HG03060 (cell line): ENCODE results near the gene NCAPG2.

Experiments used
- ATAC-seq: cut with Tn5 transposase; IDR thresholded peaks from one replicate; pipeline ENCODE4 v1.9.1; 2021; ENCODE audit warnings: low read depth, moderate number of reproducible peaks; ENCODE audit not compliant: unreplicated experiment

Gene NCAPG2

DNA sequence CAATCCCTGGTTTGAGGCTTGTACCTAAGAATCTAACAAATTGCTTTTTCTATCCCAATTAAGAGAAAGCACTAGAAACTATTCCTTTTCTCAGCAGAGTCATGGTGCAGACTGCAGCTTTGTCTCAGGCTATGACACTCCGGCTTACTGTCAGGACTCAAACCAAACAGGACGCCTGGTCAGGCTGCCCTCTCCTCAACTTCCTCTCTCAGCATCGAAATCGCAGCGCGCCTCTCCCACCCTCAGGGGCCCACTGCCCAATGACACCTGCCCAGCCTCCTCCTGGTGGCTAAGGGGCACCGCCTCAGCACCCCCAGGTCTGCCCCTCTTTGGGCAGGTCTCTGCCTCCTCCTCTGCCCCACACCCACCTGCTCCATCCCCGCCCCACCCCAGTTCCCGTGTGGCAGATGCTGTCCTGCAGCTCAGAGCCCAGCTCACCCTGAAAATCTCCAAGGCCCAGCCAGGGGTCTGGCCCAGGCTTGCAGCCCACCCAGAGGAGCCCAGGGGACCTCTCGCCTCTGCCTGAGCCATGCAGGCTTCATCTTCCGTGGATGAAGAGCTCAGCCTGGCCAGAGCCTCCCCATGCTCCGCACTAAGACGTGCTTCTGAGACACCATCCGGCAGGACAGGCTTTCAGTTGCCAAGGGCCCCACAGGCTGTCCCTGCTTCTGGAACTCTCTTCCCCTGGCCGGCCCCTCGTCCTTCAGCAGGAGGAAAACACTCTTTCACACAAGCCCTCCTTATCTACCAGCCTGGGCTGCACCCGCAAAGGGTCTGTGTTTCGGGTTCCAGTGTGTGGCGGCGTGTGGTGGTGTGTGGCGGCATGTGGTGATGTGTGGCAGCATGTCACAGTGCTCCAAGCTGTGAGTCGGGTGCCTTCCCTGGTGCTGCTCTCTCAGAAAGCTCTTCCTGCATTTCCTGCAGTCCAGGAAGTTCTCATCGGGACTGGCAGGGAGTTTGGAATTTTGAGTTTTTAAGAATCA is 100.5 kb downstream of the NCAPG2 start:
- ATAC-seq, result peak; percentile 23

DNA sequence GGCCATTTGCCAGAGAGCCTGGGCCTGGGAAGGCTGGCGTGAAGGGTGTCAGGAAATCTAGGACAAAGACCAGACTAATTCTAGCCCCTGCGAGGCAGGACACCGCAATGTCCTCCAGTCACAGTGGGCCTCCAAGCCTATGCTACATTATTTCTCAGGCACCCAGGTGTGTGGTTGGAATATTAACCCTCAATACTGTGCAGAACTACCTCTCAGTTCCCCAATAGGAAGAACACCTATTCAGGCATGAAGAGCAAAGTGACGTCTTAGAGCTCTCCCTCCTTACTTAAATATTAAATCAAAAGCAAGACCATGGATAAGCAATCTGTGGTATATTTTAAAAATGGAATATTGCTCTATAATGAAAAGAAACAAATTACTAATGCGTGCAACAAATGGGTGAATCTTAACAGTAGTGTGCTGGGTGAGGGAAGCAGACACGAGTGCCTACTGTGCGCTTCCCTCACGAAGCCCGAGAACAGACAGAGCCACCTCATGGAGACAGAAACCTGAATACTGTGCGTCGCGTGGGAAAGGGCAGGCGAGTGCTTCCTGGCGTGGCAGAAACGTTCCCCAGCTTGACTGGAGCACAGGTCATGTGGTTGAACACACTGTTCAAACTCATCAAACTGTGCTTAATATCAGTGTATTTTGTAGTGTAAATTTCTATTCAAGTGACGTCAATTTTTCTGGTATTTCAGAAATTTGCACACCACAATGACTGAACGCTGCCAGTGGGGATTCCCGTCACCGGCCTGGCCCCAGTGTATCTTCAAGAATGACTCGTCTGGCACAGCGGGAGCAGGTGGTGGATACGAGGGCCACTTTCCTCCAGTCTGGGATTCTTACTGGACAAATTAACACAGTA is 101.5 kb downstream of the NCAPG2 start:
- peak; percentile 40 for ATAC-seq

DNA sequence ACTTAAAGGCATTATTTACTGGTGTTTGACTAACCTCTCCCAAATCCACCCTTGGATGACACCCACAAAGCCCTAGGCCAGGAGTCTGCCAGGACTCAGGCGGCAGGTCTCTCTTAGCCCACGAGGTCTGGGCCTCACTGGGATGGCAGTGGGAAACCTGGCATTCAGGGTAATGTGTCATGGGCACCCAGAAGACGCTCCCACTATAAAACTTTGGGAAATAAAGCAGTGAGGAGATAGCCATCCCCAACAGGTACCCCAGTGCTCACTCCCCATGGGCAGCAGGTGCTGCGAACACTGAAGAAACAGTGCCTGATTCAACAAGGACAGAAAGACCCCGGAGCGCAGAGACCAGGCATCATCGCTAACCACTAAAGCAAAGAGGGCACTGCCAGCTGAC is 102.6 kb downstream of the NCAPG2 start:
- ATAC-seq, result no peak

DNA sequence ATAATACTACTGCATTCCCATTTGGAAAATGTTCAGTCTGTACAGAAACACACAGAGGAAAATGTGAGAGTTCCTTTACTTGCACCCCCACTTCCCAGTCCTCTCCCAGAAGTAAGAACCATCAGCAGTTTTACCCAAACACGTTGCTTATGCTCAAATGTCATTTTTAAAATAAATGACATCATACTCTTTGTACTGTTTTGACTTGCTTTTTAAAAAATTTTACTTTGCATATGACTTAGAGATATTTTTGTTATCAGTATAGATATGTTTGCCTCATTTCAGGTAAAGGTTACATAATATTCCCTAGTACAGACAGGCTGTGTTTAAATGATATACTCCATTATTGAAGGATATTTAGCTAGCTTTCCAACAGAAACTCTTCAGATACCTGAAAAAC is 103.5 kb downstream of the NCAPG2 start:
- no peak for ATAC-seq

DNA sequence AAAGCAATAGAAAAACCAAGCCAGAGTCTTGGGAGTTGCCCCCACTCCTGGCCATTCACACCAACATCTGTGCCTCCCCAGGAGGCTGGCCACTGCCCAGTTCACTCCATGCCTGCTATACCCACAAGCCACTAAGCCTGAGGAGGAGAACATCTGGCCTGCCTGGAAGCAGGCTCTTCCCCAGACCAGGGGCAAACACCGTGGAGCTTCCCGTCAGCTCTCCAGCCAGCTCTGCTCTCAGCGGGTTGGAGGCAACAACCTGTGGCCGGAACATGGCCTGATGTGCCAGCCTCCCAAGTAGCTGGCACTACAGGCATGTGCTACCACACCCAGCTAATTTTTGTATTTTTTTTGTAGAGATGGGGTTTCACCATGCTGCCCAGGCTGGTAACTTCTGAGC is 107.9 kb downstream of the NCAPG2 start:
- no peak for ATAC-seq

DNA sequence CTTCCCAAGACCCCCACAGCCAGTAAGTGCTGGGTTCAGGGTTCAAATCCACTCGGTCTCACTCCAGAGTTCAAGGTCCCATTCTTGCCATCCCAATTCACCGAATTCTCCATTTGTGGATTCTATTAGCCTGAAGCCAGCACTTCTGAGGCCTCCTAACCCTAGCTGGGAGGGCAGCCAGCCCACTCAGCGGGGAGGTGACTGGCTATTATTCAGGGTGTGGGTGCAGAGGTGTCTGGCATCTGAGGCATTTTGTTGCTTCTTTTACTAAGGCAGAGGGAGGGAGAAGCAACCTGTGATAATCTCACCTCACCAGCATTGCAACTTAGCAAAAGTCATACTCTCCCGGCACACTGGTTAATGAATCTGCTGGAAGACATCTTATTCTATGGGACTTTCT is 108.3 kb downstream of the NCAPG2 start:
- ATAC-seq, result no peak

DNA sequence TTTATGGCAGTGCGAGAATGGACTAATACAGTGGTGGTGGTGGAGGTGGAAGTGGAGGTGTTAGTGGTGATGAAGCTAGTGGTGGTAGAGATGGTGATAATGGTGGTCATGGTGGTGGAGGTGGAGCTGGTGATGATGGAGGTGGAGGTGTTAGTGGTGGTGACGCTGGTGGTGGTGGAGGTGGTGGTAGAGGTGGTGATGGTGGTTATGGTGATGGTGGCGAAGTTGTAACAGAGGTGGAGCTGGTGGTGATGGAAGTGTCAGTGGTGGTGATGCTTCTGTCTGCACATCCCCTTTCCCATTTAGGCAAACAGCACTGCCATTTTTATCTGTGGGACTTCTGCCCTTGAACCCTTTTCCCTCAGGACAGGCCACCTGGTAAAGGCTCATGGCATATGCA is 109.5 kb downstream of the NCAPG2 start:
- no peak for ATAC-seq

DNA sequence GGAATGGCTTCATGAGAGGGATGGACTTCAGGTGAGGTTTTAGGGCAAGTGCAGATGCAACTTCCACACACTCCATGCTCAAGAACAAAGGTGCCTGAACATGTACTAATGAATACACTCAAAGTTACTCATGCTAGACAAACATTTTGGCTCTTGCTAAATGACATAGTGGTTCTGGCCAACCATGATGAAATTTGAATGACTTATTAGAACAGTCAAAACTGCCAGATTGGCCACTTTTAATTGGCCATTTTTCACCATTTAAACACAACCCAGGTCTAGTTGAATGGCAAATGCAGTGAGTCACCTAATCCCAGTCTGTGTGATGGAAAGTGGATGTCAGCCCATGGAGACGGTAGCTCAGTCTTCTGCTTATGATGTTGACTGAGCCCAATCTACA is 112.1 kb downstream of the NCAPG2 start:
- no peak for ATAC-seq

DNA sequence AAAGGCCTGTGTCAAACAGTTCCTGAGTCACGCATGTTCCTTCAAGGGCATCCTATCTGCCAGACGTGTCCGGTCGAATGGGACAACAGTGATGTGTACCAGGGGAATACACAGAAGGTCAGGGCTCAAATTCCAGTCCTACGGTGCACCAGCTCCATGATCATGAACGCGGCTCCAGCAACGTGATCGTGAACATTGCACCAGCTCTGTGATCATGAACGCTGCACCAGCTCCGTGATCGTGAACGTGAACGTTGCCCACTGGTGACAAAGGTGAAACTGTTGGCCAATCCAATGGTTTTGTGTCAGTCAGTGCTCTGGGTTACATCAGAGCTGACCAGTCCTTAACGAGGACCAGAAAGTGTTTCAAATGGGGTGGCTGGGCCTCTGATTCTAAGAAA is 112.7 kb downstream of the NCAPG2 start:
- ATAC-seq, result no peak

DNA sequence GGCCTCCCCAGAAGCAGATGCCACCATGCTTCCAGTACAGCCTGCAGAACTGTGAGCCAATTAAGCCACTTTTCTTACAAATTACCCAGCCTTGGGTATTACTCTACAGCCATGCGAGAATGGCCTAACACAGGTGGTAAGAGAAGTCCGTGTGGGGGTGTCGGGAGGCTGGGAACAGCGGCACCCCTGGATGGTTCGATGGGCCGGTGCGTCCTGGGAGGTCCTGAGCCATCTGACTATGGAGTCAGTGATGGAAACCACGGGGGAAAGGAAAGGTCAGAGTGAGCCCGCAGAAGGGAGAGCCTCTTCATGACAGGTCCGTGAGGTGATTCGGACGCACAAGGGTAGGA is 114.4 kb downstream of the NCAPG2 start:
- ATAC-seq, result no peak

DNA sequence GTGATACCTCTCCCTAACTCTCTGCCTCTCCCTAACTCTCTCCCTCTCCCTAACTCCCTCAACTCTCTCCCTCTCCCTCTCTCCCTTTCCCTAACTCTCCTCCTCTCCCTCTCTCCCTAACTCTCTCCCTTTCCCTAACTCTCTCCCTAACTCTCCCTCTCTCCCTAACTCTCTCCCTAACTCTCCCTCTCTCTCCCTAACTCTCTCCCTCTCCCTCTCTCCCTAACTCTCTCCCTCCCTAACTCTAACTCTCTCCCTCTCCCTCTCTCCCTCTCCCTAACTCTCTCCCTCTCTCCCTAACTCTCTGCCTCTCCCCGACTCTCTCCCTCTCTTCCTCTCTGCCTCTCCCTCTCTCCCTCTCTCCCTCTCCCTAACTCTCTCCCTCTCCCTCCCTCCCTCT is 115.0 kb downstream of the NCAPG2 start:
- ATAC-seq, result no peak

DNA sequence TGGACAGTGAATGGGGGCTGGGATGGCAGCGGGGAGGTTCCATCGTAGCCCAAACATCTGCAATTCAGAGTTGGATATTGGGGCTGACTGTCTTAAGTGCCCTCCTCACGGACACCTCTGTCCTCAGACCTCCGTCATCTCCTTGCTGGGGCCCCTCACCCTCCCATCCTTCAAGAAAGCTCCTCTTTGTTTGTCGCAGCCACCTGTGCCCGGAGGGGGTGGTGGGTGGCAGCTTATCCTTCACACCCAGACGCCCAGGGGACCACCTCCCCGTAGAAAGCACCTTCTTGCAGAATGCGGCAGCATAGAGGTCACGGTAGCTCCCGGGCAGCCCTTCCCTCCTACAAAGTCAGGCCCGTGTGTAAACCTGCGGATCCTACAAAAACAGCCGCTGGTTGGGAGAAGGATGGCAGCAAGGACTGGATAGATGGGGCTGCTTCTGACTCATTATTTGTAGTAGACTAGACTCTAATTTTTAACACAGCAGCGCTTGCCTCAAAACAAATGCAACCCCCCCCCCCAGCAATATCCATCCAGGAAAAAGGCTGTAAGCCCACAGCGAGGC is 115.6 kb downstream of the NCAPG2 start:
- no peak for ATAC-seq

DNA sequence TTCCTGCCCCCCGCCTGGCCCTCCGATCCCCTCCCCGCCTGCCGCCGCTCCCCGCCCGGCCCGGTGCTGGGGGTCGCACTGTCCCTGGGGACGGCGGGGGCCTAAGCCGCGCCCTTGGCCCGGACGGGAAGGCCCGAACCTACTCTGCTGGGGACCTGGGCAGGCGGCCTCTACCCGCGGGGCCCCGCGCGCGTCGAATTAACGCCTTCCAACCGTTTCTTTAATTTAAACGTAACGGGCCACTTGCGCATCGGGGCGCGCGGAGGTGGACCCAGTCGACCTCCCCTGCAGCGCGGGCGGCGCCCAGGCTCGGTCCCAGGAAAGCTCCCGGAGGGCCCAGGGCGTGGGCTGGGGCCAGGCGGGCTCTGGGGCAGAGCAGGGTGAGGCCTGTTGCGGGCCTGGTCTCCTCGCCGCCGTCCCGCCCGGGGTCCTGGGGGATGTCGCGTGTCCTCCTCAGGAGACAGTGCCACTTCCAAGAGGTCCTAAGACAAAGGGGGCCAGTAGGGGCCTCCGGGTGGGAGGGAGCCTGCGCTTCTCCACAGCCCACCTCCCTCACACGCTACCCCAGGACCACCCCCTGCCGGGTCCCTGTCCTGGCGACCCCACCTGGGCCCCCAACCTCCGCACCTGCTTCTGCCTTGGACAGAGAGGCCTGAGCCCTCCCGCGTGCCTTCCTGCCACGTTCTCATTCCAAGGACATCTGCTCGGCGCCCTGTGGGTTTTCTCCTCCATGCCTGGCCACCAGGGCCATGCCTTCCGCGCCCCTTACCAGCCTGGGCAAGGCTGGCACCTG is 116.3 kb downstream of the NCAPG2 start:
- ATAC-seq, result no peak

DNA sequence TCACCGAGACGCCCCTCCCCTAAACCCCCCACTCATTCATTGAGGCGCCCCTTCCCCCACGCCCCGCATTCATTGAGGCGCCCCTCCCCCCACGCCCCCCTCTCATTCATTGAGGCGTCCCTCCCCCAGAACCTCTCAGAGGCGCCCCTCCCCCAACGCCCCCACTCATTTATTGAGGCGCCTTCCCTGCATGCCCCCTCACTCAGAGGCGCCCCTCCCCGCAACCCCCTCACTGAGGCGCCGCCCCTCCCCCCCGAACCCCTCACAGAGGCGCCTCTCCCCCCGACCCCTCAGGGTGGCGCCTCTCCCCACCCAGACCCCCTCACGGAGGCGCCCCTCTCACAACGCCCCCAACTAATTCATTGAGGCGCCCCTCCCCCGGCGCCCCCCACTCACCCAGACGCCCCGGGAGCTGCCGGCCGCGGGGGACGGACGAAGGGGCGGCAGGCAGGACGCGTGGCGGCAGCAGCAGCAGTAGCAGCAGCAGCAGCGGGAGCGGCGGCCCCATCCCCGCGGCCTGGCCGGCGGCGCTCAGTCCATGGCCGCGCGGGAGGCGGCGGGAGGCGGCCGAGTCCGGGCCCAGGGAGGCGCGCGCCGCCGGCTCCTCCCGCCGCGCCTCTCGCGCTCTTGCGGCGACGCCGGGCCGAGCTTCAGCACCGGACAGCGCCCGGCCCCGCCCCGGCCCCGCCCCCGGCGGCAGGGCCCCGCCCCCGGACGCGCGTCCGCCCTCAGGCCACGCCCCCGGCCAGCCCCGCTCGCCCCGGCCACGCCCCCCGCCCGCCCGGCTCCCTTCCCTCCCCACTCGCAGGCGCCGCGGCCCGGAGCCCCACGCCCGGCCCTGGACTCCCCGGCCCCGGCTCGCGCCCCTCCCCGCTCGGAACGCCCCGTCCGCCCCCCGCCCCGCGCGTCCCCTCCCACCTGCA is 117.2 kb downstream of the NCAPG2 start, which contains the start of gene PTPRN2:
TSS of gene PTPRN2 (minus strand) at position 662 of the 923 bp plus-strand sequence.
- no peak for ATAC-seq

DNA sequence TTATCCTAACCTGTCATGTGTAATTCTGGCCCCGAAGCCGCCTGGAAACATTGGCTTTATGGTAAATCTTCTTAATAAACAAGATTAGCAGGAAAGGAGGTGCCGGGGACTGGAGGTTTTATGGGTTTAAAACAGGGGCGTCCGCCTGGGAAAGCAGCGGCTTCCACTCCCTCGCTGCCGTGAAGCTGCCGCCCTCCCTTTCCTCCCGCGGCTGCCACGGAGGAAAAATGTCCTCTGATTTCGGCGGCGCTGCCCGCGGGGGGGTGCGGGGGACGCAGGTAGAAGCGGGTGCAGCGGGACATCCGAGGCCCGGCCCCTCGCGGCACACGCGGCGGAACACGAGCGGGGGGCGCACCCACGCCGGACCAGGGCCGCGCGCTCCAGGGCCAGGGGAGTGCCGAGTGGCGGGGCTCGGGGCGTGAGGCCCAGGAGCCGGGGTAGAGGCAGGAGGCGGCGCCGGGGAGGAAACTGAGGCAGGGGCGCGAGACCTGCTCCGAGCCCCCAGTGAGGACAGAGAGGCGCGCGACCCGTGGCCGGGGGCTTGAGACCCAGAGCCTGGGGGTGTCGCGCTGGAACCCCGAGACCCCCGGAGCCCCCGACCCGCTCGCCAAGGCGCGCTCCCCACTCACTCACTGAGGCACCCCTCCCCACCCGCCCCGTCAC is 118.0 kb downstream of the NCAPG2 start:
- no peak for ATAC-seq

DNA sequence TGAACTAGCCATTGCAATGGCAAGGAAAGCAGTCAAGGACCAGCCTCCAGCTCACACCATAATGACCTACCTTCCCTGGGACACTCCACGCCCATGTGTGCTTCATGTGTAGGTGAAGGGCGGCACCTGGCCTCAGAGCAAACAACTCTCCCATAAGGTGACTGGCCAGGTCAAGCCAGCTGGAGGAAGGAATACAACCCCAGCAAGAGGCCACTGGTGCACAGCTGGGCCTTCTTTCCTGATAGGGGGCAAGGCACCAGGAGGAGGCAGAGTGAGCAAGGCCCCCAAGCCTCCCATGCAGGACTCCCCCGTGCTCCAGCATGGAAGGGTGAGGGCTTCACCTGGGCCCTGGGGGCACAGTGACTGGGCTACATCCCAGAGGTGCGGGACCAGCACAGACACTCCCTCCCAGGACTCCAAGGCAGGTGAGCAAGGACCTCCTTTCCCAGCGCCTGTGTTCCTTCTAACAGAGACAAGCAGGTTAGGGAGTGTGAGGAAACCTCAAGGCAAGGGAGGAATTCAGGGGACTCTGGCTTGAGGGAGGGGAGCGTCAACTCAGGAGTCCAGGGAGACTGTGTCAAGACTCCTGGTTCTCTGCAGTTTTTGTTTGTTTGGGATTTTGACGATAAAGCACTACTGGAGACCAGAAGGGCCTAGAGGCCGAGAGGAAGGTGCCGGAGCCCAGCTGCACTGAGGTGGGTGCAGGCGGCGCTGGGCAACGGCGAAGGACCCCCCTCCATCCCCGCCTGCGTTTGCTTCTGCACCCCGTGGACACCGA is 118.7 kb downstream of the NCAPG2 start:
- no peak for ATAC-seq

DNA sequence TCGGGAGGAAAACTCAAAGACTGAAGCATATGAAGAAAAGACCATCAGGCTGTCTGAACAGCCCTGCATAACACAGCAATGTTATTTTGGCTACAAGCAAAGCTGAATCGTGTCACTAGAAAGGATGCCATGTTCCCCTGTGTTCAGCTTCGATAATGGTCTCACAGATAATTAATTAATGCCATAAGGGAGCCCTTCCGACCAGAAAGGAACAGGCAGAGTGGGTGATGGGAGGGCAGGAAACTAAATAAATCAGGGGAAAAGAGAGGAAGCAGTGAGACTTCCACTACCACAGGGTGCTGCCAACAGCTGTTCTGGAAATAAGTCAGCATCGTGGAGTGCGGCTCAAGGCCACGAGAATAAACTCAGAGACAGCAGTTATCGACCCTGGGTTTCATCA is 120.2 kb downstream of the NCAPG2 start:
- ATAC-seq, result no peak

DNA sequence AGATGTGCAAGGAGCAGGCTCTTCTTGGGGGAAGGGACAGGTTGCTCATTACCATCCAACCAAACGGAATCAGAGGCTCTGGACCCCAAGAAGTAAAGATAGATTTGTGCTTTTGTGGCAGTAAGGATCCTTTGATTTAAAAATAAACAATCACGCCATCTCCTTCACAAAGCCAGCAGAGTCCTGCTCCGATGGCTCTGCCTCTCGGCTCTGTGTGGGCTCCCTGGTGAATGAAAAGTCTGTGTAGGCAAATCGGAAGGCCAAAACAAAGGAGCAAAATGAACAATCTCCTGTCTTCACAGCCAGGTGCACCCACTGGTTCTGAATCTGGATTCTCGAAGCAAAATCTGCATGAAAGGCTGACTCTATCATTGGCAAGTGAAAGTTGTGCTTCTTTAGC is 120.8 kb downstream of the NCAPG2 start:
- ATAC-seq, result no peak
